ENCODE data around the gene PEX26. TPM values are rescaled to one million over a fixed set of nuclear protein-coding genes. Genes with fewer than 3 reads are reported as not detected.
A peak's percentile ranks its signal among the peaks of the same experiment; 100 is the strongest.

PEX26 gene
- total and polyA plus RNA-seq, 2 donors (not counting 1 experiment from before 2014, with no cell fraction given): 10.9 to 33.4 TPM

DNA sequence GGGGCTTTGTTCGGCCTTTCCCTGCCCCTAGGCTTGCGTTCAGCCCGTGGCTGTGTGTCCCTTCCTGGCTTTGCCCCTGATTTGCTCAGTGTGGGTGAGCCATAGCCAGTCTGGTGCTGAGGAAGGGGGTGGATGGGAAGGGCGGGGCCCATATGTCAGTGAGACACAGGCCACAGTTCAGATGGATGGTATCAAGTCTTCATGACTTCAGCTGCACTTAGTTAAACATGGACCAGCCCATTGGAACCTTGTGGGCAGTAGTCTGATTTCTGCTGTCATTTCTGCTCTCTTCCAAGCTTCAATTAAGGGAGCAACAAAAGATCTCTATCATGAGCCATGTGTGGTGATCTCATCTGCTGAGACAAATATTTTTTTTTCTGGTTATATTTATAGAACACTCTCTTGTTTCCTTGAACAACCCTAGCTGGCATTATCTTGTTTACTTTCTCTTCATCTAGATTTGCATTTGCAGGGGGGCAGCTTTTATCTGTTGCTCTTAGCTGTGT is 21.6 kb upstream of the PEX26 start:
- H3K27ac ChIP-seq (ENCODE audit: low read length in 2 of 2): peak overlapping the region; percentile 97 to 99
- no peaks in the 10 kb centered on the region for H3K9me3 ChIP-seq (ENCODE audit: control extremely low read depth in 1 of 3, control insufficient read depth in 2 of 3, insufficient read depth in 1 of 3, low read length in 2 of 3)
- no peaks in the 10 kb centered on the region for H4K20me1 ChIP-seq (ENCODE audit: control insufficient read depth, insufficient read depth, low read length, poor library complexity, severe bottlenecking)
- peak; percentile 38 for ATAC-seq (ENCODE audit: low read depth)
- no peak for TF ChIP-seq EZH2 (IDR thresholded peaks at IDR 0.05; ENCODE audit: borderline replicate concordance, insufficient read depth, low read depth, low read length, poor library complexity, severe bottlenecking)
- TF ChIP-seq, protein P1, sequence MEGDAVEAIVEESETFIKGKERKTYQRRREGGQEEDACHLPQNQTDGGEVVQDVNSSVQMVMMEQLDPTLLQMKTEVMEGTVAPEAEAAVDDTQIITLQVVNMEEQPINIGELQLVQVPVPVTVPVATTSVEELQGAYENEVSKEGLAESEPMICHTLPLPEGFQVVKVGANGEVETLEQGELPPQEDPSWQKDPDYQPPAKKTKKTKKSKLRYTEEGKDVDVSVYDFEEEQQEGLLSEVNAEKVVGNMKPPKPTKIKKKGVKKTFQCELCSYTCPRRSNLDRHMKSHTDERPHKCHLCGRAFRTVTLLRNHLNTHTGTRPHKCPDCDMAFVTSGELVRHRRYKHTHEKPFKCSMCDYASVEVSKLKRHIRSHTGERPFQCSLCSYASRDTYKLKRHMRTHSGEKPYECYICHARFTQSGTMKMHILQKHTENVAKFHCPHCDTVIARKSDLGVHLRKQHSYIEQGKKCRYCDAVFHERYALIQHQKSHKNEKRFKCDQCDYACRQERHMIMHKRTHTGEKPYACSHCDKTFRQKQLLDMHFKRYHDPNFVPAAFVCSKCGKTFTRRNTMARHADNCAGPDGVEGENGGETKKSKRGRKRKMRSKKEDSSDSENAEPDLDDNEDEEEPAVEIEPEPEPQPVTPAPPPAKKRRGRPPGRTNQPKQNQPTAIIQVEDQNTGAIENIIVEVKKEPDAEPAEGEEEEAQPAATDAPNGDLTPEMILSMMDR (IDR thresholded peaks at IDR 0.05): no peak
- intact Hi-C loops (cut with micrococcal nuclease): loop anchor here (2.0 kb wide), 1 partner anchor 55 kb away; no protein-coding TSS in a partner anchor
- peak; percentile 57 for DNase-seq
- H2AFZ ChIP-seq (ENCODE audit: insufficient read depth, low read depth, low read length, poor library complexity, severe bottlenecking): peak overlapping the region; percentile 61
- Mint-ChIP-seq H3K27ac (peak overlapping the region; percentile 99), H3K9me3 (ENCODE audit: insufficient read depth) (no peaks in the 10 kb centered on the region), H3K27me3 (no peaks in the 10 kb centered on the region), H3K4me3 (peak overlapping the region; percentile 86), H3K4me1 (peaks cover 41% of the 10 kb centered on the region)
- no peaks in the 10 kb centered on the region for H3K36me3 ChIP-seq (replicated peaks in 1 of 2; ENCODE audit: control extremely low read depth in 1 of 2, control insufficient read depth in 1 of 2, extremely low read depth in 1 of 2, insufficient read depth in 2 of 2, low read length in 1 of 2)
- H3K79me2 ChIP-seq (ENCODE audit: control insufficient read depth, insufficient read depth, low read length): peaks cover 3% of the 10 kb centered on the region
- no peaks in the 10 kb centered on the region for H3K27me3 ChIP-seq (replicated peaks in 1 of 4; ENCODE audit: control extremely low read depth in 1 of 4, control insufficient read depth in 3 of 4, insufficient read depth in 4 of 4, low read length in 3 of 4)
- POLR2A ChIA-PET: interaction anchor here (0.9 to 3.1 kb wide), 9 partner anchors 10 to 60 kb away, joined by 3 to 28 read pairs (median 8); partner anchors contain the start of gene PEX26
- WGBS (ENCODE audit: insufficient coverage): 70% methylated on average over 4 of the region's 4 CpGs
- peak overlapping the region; percentile 56 for H3K9ac ChIP-seq (ENCODE audit: low read length)
- H3K4me3 ChIP-seq (ENCODE audit: control extremely low read depth in 1 of 5, extremely low read depth in 1 of 5, insufficient read depth in 1 of 5, low read depth in 2 of 5, low read length in 4 of 5): peak overlapping the region in 1 of 5 experiments; percentile 45
- H3K4me2 ChIP-seq (replicated peaks; ENCODE audit: low read depth, low read length, poor library complexity, severe bottlenecking): peak overlapping the region; percentile 88
- CTCF ChIA-PET: interaction anchor here (1.0 to 5.3 kb wide), 14 partner anchors 9 to 226 kb away, joined by 3 to 82 read pairs (median 6); partner anchors contain the start of gene PEX26
- H3K4me1 ChIP-seq (ENCODE audit: control insufficient read depth in 2 of 2, insufficient read depth in 2 of 2, low read length in 2 of 2): peaks cover 30 to 43% of the 10 kb centered on the region in 2 donors

Data from B cell (primary cell).